DND-41 (cell line): ENCODE results near the gene DOCK4.

Experiments used
- ATAC-seq: fragments of 200-7000 bp; cut with Tn5 transposase; 3 replicates; pipeline ENCODE4 v1.9.1; 2021; ENCODE audit warnings: low read depth; ENCODE audit not compliant: insufficient read depth
- DNase-seq: peaks from one replicate; pipeline ENCODE4 v3.0.0-alpha.2; 2020
- H2AFZ ChIP-seq: 2 replicates; pipeline ENCODE4 v1.6.0; 2012; ENCODE audit warnings: low read depth, low read length
- H3K27ac ChIP-seq: 2 replicates; pipeline ENCODE4 v1.5.1; 2012; ENCODE audit warnings: low read length, inconsistent platforms
- H3K27me3 ChIP-seq: fragments of 200-600 bp; sonication (generic); 2 replicates; pipeline ENCODE4 v1.6.0; 2012; ENCODE audit warnings: low read length, mild to moderate bottlenecking, inconsistent platforms; ENCODE audit not compliant: insufficient read depth, poor library complexity
- H3K36me3 ChIP-seq: 2 replicates; pipeline ENCODE4 v1.5.1; 2012; ENCODE audit warnings: low read length, inconsistent platforms; ENCODE audit not compliant: insufficient read depth
- H3K4me1 ChIP-seq: 2 replicates; pipeline ENCODE4 v1.5.1; 2012; ENCODE audit warnings: mild to moderate bottlenecking, low read length; ENCODE audit not compliant: insufficient read depth
- H3K4me2 ChIP-seq: 2 replicates; pipeline ENCODE4 v1.6.0; 2012; ENCODE audit warnings: mild to moderate bottlenecking, moderate library complexity, low read length, inconsistent platforms; ENCODE audit not compliant: insufficient read depth
- H3K4me3 ChIP-seq, 2 experiments: fragments of 200-600 bp in 1 of 2; shearing (Covaris generic) in 1 of 2; 2 replicates each; pipeline ENCODE4 v1.5.1; 2012 to 2016; ENCODE audit warnings: inconsistent platforms in 2 of 2, low read length in 2 of 2, mild to moderate bottlenecking in 2 of 2, low read depth in 1 of 2, moderate library complexity in 1 of 2
- H3K79me2 ChIP-seq: 2 replicates; pipeline ENCODE4 v1.6.0; 2012; ENCODE audit warnings: low read length, inconsistent platforms; ENCODE audit not compliant: insufficient read depth
- H3K9ac ChIP-seq: 2 replicates; pipeline ENCODE4 v1.6.0; 2012; ENCODE audit warnings: low read depth, mild to moderate bottlenecking, inconsistent platforms, low read length, moderate library complexity
- H3K9me3 ChIP-seq: 2 replicates; pipeline ENCODE4 v1.5.1; 2012; ENCODE audit warnings: low read length, moderate library complexity, mild to moderate bottlenecking, inconsistent platforms; ENCODE audit not compliant: insufficient read depth, severe bottlenecking
- H4K20me1 ChIP-seq: 2 replicates; pipeline ENCODE4 v1.6.0; 2012; ENCODE audit warnings: low read length; ENCODE audit not compliant: insufficient read depth
- EZH2 ChIP-seq: IDR thresholded peaks from 3 replicates; pipeline ENCODE4 v1.6.1; 2012; ENCODE audit warnings: borderline replicate concordance, low read depth, mild to moderate bottlenecking, moderate library complexity, low read length, inconsistent platforms; ENCODE audit not compliant: severe bottlenecking
- TF ChIP-seq, protein P1 (sequence below): IDR thresholded peaks from 2 replicates; pipeline ENCODE4 v1.5.1; 2012; ENCODE audit warnings: borderline replicate concordance, low read length, moderate library complexity, mild to moderate bottlenecking; ENCODE audit not compliant: poor library complexity, severe bottlenecking; ENCODE audit errors: extremely low read depth

Gene DOCK4

DNA sequence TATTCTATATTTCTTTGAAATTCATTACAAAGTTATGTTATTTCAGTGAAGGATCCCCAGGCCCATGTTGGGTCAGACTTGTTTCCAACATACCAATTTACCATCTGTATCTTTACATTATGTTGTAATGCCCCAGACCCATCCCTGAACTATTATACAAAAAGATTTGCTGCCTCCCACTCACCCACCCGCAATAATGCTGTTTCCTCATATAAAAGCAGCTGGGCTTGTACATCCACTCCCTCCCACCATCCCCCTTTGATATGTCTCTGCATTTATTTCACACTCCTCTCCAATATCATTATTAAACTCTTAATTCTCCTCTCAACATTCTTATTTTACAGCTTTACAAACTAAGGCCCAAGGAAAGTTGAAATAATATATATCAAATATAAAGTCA, 153.7 kb downstream of the DOCK4 start:
- peaks cover 3% of the 10 kb centered on the region for H3K9me3 ChIP-seq

DNA sequence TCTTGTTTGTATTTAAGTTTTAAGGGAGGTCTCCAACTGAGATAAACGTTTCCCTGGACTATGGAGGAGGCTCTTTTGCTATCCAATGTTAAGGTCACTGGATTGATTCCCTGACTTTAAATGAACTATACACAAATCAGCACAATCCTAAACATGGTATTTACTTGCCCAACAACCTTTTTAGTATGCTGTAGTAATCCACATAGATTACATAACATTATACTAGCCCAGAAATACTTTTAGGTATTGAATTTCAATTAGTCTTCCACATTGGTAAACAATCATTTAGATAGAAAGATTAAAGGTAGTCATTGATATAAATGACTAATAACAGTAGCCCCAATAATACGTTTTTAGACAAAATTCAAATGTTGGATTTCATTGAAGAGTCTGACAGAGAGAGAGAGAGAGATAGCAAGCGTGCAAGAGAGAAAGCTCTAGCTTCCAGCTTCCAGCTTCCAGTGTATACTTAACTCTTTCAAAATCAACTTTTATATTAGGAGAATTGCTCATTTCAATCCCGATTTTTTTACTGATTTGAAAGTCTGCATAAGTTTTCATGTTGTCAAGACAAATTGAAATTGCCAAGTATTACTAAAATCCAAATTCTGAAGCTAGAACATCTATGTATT, 155.8 kb downstream of the DOCK4 start:
- no peak for ATAC-seq
- TF ChIP-seq, protein P1, sequence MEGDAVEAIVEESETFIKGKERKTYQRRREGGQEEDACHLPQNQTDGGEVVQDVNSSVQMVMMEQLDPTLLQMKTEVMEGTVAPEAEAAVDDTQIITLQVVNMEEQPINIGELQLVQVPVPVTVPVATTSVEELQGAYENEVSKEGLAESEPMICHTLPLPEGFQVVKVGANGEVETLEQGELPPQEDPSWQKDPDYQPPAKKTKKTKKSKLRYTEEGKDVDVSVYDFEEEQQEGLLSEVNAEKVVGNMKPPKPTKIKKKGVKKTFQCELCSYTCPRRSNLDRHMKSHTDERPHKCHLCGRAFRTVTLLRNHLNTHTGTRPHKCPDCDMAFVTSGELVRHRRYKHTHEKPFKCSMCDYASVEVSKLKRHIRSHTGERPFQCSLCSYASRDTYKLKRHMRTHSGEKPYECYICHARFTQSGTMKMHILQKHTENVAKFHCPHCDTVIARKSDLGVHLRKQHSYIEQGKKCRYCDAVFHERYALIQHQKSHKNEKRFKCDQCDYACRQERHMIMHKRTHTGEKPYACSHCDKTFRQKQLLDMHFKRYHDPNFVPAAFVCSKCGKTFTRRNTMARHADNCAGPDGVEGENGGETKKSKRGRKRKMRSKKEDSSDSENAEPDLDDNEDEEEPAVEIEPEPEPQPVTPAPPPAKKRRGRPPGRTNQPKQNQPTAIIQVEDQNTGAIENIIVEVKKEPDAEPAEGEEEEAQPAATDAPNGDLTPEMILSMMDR = no peak
- no peak for TF ChIP-seq EZH2
- Histone ChIP-seq H3K4me2 (no peak overlapping the region), H3K9ac (no peak overlapping the region), H3K9me3 (peaks cover 7% of the 10 kb centered on the region), H3K36me3 (no peaks in the 10 kb centered on the region), H3K4me3 (no peak overlapping the region), H3K27ac (no peak overlapping the region), H3K27me3 (no peaks in the 10 kb centered on the region), H4K20me1 (no peaks in the 10 kb centered on the region), H2AFZ (no peak overlapping the region), H3K4me1 (no peaks in the 10 kb centered on the region), H3K79me2 (no peaks in the 10 kb centered on the region)
- no peak for DNase-seq

More for the DNA sequence above, 153.7 kb downstream of the DOCK4 start:
- Histone ChIP-seq H3K27me3 (no peaks in the 10 kb centered on the region), H3K4me2 (no peak overlapping the region), H3K4me1 (no peaks in the 10 kb centered on the region), H4K20me1 (no peaks in the 10 kb centered on the region), H3K36me3 (no peaks in the 10 kb centered on the region), H3K79me2 (no peaks in the 10 kb centered on the region), H3K27ac (no peak overlapping the region), H3K4me3 (no peak overlapping the region), H3K9ac (no peak overlapping the region), H2AFZ (no peak overlapping the region)
- ATAC-seq (no peak), DNase-seq (no peak)
- TF ChIP-seq EZH2 = no peak
- TF ChIP-seq, protein P1 = no peak

DNA sequence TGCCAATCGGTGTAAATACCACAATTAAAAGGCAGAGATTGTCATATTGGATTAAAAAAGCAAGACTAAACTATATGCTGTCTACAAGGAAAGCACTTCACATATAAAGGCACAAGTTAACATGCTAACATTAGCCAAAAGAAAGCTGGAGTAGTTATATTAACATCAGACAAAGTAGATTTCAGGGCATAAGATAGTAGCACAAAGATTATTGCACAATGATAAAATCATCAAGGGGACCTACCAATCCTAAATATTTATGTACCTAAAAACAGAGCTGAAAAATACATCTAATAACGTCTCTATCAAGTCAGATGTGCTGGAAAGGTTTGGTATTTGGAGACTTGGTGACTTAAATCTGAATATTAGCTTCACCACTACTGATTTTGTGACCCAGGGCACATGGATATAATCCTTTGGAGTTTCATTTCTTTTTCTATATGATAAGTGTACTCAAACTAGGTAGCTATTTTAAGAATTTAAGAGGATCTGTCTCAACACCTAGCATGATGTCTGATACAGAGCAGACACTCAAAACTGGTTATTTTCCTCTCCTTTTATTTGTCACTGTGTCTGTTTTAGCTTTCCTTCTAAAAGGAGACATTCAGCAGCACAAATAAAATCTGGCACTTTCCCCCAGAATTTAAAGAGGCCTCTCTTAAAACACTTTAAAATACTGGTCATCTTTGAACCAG, 156.5 kb downstream of the DOCK4 start:
- H3K4me1 ChIP-seq = no peaks in the 10 kb centered on the region
- H3K9me3 ChIP-seq = peaks cover 7% of the 10 kb centered on the region
- H3K27ac ChIP-seq = no peak overlapping the region
- no peaks in the 10 kb centered on the region for H3K27me3 ChIP-seq
- H4K20me1 ChIP-seq = no peaks in the 10 kb centered on the region
- no peaks in the 10 kb centered on the region for H3K36me3 ChIP-seq
- no peak overlapping the region for H2AFZ ChIP-seq
- H3K4me2 ChIP-seq = no peak overlapping the region
- TF ChIP-seq EZH2 = no peak
- TF ChIP-seq, protein P1 = no peak
- H3K4me3 ChIP-seq = no peak overlapping the region
- DNase-seq (no peak), ATAC-seq (no peak)
- no peaks in the 10 kb centered on the region for H3K79me2 ChIP-seq
- H3K9ac ChIP-seq = no peak overlapping the region
